ENCODE measurements around the gene PHLPP2. TPM values are rescaled to one million over a fixed set of nuclear protein-coding genes. Genes with fewer than 3 reads are reported as not detected.

PHLPP2 gene
- total and polyA plus RNA-seq, 4 donors = 2.9 to 13.1 (median 7.5) TPM

- intact Hi-C loops (cut with DNase I) = loop anchor here in 1 of 2 donors (10.0 kb wide), 1 partner anchor 69 kb away; no protein-coding TSS in a partner anchor
- ATAC-seq (ENCODE audit: low FRiP score) = no peak
- no peak for DNase-seq
Measured at GRCh38 chr16:71754108-71754507, 29.6 kb upstream of the PHLPP2 start.

GRCh38 chr16:71748226-71748625 is 23.7 kb upstream of the PHLPP2 start:
- H3K36me3 ChIP-seq (ENCODE audit: control insufficient read depth in 1 of 2, insufficient read depth in 2 of 2, low read length in 1 of 2) = peaks cover 0 to 6% of the 10 kb centered on the region in 2 donors
- no peaks in the 10 kb centered on the region for H3K4me1 ChIP-seq (ENCODE audit: control insufficient read depth in 1 of 2, insufficient read depth in 2 of 2, low read length in 2 of 2)
- no peak overlapping the region for H3K4me3 ChIP-seq (ENCODE audit: low read length in 2 of 2)
- ATAC-seq (ENCODE audit: low FRiP score) = no peak
- no peaks in the 10 kb centered on the region for H3K9me3 ChIP-seq (ENCODE audit: control insufficient read depth, low read length)
- H3K27me3 ChIP-seq (ENCODE audit: control insufficient read depth in 1 of 2, insufficient read depth in 2 of 2, low read length in 1 of 2) = no peaks in the 10 kb centered on the region
- DNase-seq = no peak
- no peak overlapping the region for H3K27ac ChIP-seq (ENCODE audit: low read depth in 1 of 2, low read length in 2 of 2)
- intact Hi-C loops (cut with DNase I) = loop anchor here in 1 of 2 donors (10.0 kb wide), 1 partner anchor 63 kb away; no protein-coding TSS in a partner anchor
- WGBS, 2 donors = 80 to 83% methylated on average over 4 of the region's 4 CpGs

More at GRCh38 chr16:71754108-71754507, 29.6 kb upstream of the PHLPP2 start:
- Histone ChIP-seq H3K36me3 (ENCODE audit: control insufficient read depth in 1 of 2, insufficient read depth in 2 of 2, low read length in 1 of 2) (peaks cover 2 to 5% of the 10 kb centered on the region in 2 donors), H3K27me3 (ENCODE audit: control insufficient read depth in 1 of 2, insufficient read depth in 2 of 2, low read length in 1 of 2) (no peaks in the 10 kb centered on the region), H3K4me1 (ENCODE audit: control insufficient read depth in 1 of 2, insufficient read depth in 2 of 2, low read length in 2 of 2) (no peaks in the 10 kb centered on the region), H3K27ac (ENCODE audit: low read depth in 1 of 2, low read length in 2 of 2) (no peak overlapping the region), H3K9me3 (ENCODE audit: control insufficient read depth, low read length) (no peaks in the 10 kb centered on the region), H3K4me3 (ENCODE audit: low read length in 2 of 2) (no peak overlapping the region)

- Histone ChIP-seq H3K36me3 (ENCODE audit: control insufficient read depth in 1 of 2, insufficient read depth in 2 of 2, low read length in 1 of 2) (peaks cover 0 to 6% of the 10 kb centered on the region in 2 donors), H3K27me3 (ENCODE audit: control insufficient read depth in 1 of 2, insufficient read depth in 2 of 2, low read length in 1 of 2) (no peaks in the 10 kb centered on the region), H3K9me3 (ENCODE audit: control insufficient read depth, low read length) (no peaks in the 10 kb centered on the region), H3K4me3 (ENCODE audit: low read length in 2 of 2) (no peak overlapping the region), H3K27ac (ENCODE audit: low read depth in 1 of 2, low read length in 2 of 2) (no peak overlapping the region), H3K4me1 (ENCODE audit: control insufficient read depth in 1 of 2, insufficient read depth in 2 of 2, low read length in 2 of 2) (no peaks in the 10 kb centered on the region)
- DNase-seq = no peak
- no peak for ATAC-seq (ENCODE audit: low FRiP score)
- intact Hi-C loops (cut with DNase I) = loop anchor here in 1 of 2 donors (10.0 kb wide), 1 partner anchor 62 kb away; no protein-coding TSS in a partner anchor
- 39 to 41% methylated on average over 7 of the region's 7 CpGs for WGBS, 2 donors
Measured at GRCh38 chr16:71746442-71747046, 22.0 kb upstream of the PHLPP2 start.

GRCh38 chr16:71738855-71739254 is 14.4 kb upstream of the PHLPP2 start:
- WGBS, 2 donors = 91 to 95% methylated on average over 4 of the region's 4 CpGs
- no peak overlapping the region for H3K27ac ChIP-seq (ENCODE audit: low read depth in 1 of 2, low read length in 2 of 2)
- no peak for DNase-seq

GRCh38 chr16:71737501-71737900 is 13.0 kb upstream of the PHLPP2 start:
- 90 to 92% methylated on average over 6 of the region's 6 CpGs for WGBS, 2 donors
- Histone ChIP-seq H3K36me3 (ENCODE audit: control insufficient read depth in 1 of 2, insufficient read depth in 2 of 2, low read length in 1 of 2) (peaks cover 4 to 7% of the 10 kb centered on the region in 2 donors), H3K4me1 (ENCODE audit: control insufficient read depth in 1 of 2, insufficient read depth in 2 of 2, low read length in 2 of 2) (no peaks in the 10 kb centered on the region), H3K9me3 (ENCODE audit: control insufficient read depth, low read length) (no peaks in the 10 kb centered on the region), H3K27me3 (ENCODE audit: control insufficient read depth in 1 of 2, insufficient read depth in 2 of 2, low read length in 1 of 2) (no peaks in the 10 kb centered on the region), H3K27ac (ENCODE audit: low read depth in 1 of 2, low read length in 2 of 2) (no peak overlapping the region), H3K4me3 (ENCODE audit: low read length in 2 of 2) (no peak overlapping the region)
- no peak for DNase-seq
- no peak for ATAC-seq (ENCODE audit: low FRiP score)
- intact Hi-C loops (cut with DNase I) = no loop called here

More at GRCh38 chr16:71738855-71739254, 14.4 kb upstream of the PHLPP2 start:
- Histone ChIP-seq H3K9me3 (ENCODE audit: control insufficient read depth, low read length) (no peaks in the 10 kb centered on the region), H3K4me1 (ENCODE audit: control insufficient read depth in 1 of 2, insufficient read depth in 2 of 2, low read length in 2 of 2) (no peaks in the 10 kb centered on the region), H3K27me3 (ENCODE audit: control insufficient read depth in 1 of 2, insufficient read depth in 2 of 2, low read length in 1 of 2) (no peaks in the 10 kb centered on the region), H3K4me3 (ENCODE audit: low read length in 2 of 2) (no peak overlapping the region), H3K36me3 (ENCODE audit: control insufficient read depth in 1 of 2, insufficient read depth in 2 of 2, low read length in 1 of 2) (peaks cover 3 to 4% of the 10 kb centered on the region in 2 donors)
- no peak for ATAC-seq (ENCODE audit: low FRiP score)
- intact Hi-C loops (cut with DNase I) = no loop called here

- WGBS, 2 donors = 79 to 83% methylated on average over 5 of the region's 5 CpGs
- no peak for ATAC-seq (ENCODE audit: low FRiP score)
- peaks cover 6 to 9% of the 10 kb centered on the region in 2 donors for H3K36me3 ChIP-seq (ENCODE audit: control insufficient read depth in 1 of 2, insufficient read depth in 2 of 2, low read length in 1 of 2)
Measured at GRCh38 chr16:71734511-71734910, 10.0 kb upstream of the PHLPP2 start.

GRCh38 chr16:71732587-71732986 is 8.1 kb upstream of the PHLPP2 start:
- ATAC-seq (ENCODE audit: low FRiP score) (no peak), DNase-seq (no peak)
- Histone ChIP-seq H3K27ac (ENCODE audit: low read depth in 1 of 2, low read length in 2 of 2) (no peak overlapping the region), H3K36me3 (ENCODE audit: control insufficient read depth in 1 of 2, insufficient read depth in 2 of 2, low read length in 1 of 2) (peaks cover 2 to 7% of the 10 kb centered on the region in 2 donors), H3K27me3 (ENCODE audit: control insufficient read depth in 1 of 2, insufficient read depth in 2 of 2, low read length in 1 of 2) (no peaks in the 10 kb centered on the region), H3K4me3 (ENCODE audit: low read length in 2 of 2) (no peak overlapping the region), H3K9me3 (ENCODE audit: control insufficient read depth, low read length) (no peaks in the 10 kb centered on the region), H3K4me1 (ENCODE audit: control insufficient read depth in 1 of 2, insufficient read depth in 2 of 2, low read length in 2 of 2) (no peaks in the 10 kb centered on the region)
- intact Hi-C loops (cut with DNase I) = no loop called here
- WGBS, 2 donors = 17 to 33% methylated on average over 3 of the region's 3 CpGs

More at GRCh38 chr16:71734511-71734910, 10.0 kb upstream of the PHLPP2 start:
- no peaks in the 10 kb centered on the region for H3K4me1 ChIP-seq (ENCODE audit: control insufficient read depth in 1 of 2, insufficient read depth in 2 of 2, low read length in 2 of 2)
- DNase-seq = no peak
- no peaks in the 10 kb centered on the region for H3K27me3 ChIP-seq (ENCODE audit: control insufficient read depth in 1 of 2, insufficient read depth in 2 of 2, low read length in 1 of 2)
- H3K4me3 ChIP-seq (ENCODE audit: low read length in 2 of 2) = no peak overlapping the region
- intact Hi-C loops (cut with DNase I) = no loop called here
- no peak overlapping the region for H3K27ac ChIP-seq (ENCODE audit: low read depth in 1 of 2, low read length in 2 of 2)
- H3K9me3 ChIP-seq (ENCODE audit: control insufficient read depth, low read length) = no peaks in the 10 kb centered on the region

GRCh38 chr16:71727551-71728324 is 3.2 kb upstream of the PHLPP2 start:
- ATAC-seq (ENCODE audit: low FRiP score) (no peak), DNase-seq (no peak)
- H3K36me3 ChIP-seq (ENCODE audit: control insufficient read depth in 1 of 2, insufficient read depth in 2 of 2, low read length in 1 of 2) = peaks cover 2 to 7% of the 10 kb centered on the region in 2 donors
- H3K4me3 ChIP-seq (ENCODE audit: low read length in 2 of 2) = no peak overlapping the region
- no peak overlapping the region for H3K27ac ChIP-seq (ENCODE audit: low read depth in 1 of 2, low read length in 2 of 2)
- WGBS, 2 donors = 80% methylated on average over 8 of the region's 8 CpGs
- no peaks in the 10 kb centered on the region for H3K4me1 ChIP-seq (ENCODE audit: control insufficient read depth in 1 of 2, insufficient read depth in 2 of 2, low read length in 2 of 2)
- H3K9me3 ChIP-seq (ENCODE audit: control insufficient read depth, low read length) = no peaks in the 10 kb centered on the region
- intact Hi-C loops (cut with DNase I) = loop anchor here in 1 of 2 donors (10.0 kb wide), 1 partner anchor 77 kb away; the partner anchor contains the start of gene AP1G1
- no peaks in the 10 kb centered on the region for H3K27me3 ChIP-seq (ENCODE audit: control insufficient read depth in 1 of 2, insufficient read depth in 2 of 2, low read length in 1 of 2)
